Hippocampal formation (tissue), 2 donors: ENCODE data around the gene KMT2E.

Experiments
- DNase-seq, 2 donors: peaks; one replicate each; lab custom pipeline; 2025; lab: John Stamatoyannopoulos, UW

KMT2E gene

DNA sequence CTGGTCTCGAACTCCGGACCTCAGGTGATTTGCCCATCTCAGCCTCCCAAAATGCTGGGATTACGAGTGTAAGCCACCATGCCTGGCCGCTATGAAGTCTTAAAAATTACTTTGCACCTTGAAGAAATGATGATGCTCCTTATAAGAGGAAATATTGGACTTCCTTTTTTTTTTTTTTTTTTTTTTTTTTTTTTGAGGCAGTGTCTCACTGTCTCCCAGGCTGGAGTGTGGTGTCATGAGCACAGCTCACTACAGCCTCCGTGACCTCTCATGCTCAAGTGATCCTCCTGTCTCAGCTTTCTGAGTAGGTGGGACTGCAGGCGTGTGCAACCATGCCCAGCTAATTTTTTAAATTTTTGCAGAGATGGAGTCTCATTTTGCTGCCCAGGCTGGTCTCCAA, 65.3 kb downstream of the KMT2E start:
- no peak for DNase-seq

DNA sequence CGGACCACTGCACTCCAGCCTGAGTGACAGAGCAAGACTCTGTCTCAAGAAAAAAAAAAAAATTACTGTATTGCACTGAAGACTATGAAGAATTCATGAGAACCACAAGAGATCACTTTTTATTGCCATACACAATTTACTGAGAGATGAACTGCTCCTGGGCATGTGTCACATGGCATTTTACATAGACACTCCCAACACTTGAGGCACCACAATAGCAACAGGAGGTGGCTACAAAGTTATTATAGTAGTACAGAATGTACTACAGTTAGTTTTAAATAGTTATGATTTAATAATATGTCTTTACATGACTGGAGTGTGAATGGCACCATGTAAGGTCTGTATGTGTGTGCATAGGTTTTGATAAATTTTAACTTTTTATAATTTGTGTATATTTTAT, 70.6 kb downstream of the KMT2E start:
- DNase-seq: no peak

DNA sequence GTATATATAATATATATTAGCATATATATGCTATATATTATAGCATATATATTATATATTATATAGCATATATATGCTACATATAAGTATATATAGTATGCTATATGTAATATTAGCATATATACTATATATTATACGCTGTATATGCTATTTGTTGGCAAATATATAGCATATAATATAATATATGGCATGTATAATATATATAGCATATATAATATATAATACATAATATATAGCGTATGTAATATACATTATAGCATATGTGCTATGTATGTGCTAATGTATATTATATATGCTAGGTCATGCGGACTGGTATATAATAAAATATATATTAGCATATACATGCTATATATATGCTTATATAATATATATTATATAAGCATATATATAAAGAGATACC, 72.8 kb downstream of the KMT2E start:
- DNase-seq: no peak

DNA sequence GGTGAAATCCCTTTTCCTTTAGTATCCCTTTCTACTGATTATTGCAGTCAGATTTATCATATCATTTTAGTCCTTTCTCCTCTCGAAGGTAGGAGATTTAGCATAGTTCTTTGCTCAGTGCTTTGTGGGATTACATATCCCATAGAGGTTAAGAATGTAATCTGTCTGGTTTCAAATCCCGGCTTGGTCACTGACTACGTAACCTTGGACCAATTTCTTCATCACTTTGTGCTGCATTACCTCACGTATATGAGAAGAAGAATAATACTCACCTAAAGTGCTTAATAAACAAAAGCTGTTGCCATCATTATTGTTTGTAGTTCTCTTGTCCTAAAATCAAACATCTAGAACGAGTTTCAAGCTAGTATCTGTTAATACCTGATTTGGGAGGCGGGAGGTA, 74.0 kb downstream of the KMT2E start:
- DNase-seq: no peak

DNA sequence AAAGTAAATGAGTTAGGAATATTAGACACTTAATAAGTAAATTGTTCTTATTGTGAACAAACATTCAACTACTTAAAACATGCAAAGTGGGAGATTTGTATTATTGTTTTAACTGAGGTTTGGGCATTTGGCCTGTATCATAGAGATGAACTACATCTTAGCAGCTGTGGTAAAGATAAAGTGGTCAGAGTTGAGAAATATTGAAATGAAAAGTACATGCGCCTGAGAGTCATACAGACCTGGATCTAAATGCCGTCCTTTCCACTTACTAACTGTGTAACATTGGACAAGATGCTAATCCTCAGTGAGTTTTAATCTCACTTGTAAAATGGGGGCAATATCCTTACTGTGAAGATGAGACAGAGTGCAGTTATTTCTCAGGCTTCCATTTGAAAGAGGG, 74.5 kb downstream of the KMT2E start:
- DNase-seq: no peak

DNA sequence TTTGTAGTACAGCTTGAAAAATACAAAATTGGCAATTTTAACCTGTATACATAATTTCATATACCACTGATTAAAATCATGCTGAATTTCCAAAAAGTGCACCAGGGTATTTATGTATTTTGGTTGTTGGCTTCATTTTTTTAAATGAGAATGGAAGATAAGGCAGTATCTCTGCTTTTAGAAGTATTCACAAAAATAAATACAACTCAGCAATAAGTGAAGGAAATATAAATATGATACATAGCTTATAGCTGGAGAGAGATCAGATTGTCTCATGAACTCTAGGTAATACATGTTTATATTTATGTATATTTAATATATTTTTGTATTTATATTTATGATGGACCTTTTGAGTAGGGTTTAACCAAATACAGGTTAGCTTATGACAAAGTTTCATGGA, 81.0 kb downstream of the KMT2E start:
- no peak for DNase-seq

DNA sequence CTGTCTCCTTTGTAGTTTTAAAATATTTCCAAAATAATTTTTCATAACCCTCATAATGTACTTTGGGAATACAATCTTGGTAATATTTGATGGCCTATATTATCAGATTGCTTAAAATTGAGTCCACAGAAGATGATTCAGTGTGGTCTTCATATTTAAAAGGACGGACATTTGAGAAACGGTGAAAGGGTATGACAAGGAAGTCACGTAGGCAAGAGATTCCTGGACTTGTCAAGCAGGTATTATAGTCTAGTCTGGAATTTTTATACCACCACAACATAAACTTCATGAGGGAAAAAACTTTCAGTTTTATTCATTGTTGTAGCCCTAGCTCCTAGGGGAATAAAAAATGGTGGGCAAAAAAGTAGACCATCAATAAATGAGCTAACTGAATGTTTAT, 82.3 kb downstream of the KMT2E start:
- no peak for DNase-seq

DNA sequence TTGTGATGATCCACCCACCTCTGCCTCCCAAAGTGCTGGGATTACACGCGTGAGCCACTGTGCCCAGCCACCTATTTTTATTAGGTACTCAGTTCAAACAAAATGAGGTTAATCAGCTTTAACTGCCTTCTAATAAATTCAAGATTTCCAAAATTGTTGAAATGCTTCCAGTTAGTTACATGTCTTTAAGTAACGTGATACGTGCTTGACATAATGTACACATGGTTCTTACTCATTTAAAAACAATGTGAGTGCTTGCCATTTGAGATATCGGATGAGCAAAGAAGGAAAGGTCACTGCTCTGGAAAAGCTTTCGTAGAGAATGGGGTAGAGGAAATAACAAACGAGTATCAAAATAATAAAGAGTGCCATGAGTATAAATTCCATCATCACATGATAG, 83.6 kb downstream of the KMT2E start:
- DNase-seq: no peak

DNA sequence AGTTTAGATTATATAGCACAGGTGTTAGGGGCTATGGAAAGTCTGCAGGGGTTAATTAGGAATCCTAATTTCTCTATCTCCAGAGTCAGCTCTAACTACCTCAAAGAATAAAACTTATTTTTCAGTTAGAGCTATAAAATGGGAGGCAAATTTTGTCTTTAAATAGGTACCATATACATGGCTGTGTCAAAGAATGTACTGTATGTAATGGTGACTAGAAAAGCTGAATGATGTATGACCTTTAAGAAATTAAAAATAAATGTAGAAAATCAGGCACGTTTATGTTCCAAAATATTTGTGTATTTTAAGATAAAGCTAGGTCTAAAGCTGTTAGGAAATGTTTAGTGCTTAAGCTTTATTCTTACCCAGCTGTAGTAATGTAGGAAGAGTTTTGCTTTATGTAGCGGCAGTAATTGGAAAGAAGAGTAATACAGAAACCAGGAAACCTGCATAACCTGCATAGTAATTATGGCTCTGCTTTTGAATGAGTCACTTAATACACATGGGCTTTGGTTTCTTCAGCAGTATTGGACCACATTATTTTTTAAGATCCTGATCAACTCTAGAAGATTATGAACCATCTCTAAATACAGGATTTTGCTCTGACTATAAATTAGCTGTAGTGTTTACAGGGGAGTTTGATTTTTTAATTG, 85.0 kb downstream of the KMT2E start:
- DNase-seq: no peak

DNA sequence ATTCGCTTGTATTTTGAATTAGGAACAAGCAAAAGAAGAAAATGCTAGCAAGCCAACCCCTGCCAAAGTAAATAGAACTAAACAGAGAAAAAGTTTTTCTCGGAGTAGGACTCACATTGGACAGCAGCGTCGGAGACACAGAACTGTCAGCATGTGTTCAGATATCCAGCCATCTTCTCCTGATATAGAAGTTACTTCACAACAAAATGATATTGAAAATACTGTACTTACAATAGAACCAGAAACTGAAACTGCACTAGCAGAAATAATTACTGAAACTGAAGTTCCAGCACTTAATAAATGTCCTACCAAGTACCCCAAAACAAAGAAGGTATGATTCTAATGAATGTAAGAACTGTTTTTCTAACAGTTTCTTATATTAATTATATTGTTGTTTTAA, 87.9 kb downstream of the KMT2E start:
- no peak for DNase-seq

DNA sequence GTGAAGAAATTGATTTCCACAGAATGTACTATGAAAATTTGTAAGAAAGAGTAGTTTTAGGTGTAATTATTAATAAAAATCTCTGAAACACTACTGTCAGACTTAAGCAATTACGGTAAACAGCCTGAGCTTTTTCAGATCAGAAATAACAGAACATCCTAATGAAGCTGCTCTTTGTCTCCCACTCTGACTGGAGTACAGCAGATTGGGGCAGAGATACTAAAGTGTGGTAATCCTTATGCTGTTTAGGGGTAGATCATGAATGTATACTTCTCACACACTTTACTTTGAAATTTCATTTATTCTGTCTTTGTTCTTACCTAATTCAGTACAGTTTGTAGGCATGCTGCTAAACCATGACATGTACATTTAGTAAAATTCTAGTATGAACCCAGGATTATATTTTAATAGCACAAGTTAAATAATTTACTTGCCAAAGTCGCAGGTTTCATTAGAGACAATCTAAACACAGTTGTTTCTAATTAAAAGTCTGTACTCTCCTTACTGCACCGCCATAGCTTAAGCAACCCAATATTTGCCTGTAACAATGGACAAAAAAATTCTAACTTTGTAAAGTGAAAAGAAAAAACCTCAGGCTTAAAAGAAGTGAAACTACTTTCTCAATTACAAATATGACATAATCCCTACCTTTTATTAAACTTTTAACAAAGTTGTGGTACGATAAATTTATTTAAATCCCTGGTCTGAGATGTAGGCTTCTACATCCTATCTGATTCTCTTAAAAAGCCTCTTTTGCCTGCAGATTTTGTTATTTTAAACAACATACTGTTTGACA, 88.8 kb downstream of the KMT2E start:
- DNase-seq: no peak

DNA sequence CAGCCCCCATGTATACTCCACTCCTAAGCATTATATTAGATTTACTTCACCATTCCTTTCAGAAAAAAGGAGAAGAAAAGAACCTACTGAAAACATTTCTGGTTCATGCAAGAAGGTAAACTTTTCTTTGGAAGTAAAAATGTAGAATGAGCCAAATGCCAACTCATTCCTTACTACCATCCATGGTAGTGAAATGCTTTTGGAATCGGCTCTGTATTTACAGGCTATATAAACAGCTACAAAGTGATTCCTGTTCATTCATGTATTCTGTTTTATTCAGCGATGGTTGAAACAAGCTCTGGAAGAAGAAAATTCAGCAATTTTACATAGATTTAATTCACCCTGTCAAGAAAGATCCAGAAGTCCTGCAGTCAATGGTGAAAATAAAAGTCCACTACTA, 91.6 kb downstream of the KMT2E start:
- no peak for DNase-seq

DNA sequence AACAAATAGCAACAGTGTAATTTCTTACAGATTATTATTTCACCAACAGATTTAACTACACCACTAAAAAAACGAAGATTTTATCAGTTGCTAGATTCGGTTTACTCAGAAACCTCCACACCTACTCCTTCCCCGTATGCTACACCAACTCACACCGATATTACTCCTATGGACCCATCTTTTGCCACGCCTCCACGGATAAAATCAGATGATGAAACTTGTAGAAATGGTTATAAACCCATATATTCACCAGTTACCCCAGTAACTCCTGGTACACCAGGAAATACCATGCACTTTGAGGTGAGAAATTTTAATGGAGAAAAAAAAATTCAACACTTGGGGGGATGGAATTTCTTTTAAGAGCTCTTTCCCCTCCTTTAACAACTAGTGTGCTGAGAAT, 92.5 kb downstream of the KMT2E start:
- no peak for DNase-seq

DNA sequence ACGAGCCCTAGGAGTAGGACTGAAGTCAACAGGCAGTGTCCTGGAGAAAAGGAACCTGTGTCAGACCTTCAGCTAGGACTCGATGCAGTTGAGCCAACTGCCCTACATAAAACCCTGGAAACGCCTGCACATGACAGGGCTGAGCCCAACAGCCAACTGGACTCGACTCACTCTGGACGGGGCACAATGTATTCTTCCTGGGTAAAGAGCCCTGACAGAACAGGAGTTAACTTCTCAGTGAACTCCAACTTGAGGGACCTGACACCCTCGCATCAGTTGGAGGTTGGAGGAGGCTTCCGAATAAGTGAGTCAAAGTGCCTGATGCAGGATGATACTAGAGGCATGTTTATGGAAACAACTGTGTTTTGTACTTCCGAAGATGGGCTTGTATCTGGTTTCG, 93.5 kb downstream of the KMT2E start:
- DNase-seq: no peak

DNA sequence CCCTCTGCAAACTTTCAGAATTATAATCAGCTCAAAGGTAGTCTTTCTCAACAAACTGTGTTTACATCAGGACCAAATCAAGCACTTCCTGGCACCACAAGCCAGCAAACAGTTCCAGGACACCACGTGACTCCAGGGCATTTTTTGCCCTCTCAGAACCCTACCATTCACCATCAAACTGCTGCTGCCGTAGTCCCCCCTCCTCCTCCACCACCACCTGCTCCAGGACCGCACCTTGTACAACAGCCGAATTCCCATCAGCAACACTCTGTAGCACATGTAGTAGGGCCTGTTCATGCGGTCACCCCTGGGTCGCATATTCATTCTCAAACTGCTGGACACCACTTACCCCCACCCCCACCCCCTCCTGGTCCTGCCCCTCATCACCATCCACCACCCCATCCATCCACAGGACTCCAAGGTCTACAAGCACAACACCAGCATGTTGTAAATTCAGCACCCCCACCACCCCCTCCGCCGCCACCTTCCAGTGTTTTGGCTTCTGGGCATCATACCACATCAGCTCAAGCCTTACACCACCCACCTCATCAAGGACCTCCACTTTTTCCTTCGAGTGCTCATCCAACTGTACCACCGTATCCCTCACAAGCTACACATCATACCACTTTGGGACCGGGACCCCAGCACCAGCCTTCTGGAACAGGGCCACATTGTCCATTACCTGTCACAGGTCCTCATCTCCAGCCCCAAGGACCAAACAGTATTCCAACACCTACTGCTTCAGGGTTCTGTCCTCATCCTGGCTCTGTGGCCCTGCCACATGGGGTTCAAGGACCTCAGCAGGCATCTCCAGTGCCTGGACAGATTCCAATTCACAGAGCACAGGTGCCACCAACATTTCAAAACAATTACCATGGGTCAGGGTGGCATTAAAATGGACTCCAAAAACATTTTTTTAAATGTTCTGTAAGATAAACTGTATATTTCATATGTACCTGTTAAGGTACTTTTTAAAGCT, 98.7 kb downstream of the KMT2E start:
- no peak for DNase-seq

DNA sequence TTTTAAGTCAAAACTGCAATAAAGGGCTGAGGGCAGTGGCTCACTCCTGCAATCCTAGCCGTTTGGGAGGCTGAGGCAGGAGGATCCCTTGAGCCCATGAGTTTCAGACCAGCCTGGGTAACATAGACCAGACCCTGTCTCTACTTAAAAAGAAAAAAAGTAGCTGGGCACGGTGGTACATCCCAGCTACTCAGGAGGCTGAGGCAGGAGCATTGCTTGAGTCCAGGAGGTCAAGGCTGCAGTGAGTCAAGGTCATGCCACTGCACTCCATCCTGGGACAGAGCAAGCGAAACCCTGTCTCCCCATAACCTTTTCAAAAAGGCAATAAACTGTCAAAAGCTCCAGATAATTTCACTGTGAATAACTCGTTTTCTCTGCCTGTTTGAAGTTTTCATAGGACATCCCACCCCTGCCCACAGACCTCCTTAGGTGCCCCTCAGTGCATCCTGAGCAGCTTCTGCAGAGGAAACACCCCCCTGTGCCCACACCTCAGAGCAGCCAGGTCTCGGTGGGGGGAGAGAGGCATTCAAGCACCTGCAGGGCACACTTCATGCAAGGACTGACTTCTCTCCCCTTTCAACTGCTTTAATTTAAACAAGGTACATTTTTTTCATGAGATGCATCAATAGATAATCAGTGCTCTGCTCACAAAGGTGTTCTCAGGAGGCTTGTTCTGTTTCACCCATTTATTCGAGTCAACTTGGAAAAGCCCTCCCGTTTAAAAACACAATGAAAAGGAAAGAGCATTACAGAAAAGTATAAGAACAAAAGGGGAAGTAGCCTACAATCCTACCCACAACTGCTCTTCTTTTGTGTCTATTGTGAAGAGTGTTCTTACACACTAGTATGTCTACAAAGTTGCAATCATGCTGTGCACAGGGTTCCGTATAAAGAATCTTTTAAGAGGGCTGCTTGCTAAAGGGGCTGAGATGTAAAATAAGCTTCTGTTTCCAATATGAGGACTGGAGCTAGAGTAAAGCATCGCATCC, 104.9 kb downstream of the KMT2E start:
- no peak for DNase-seq

DNA sequence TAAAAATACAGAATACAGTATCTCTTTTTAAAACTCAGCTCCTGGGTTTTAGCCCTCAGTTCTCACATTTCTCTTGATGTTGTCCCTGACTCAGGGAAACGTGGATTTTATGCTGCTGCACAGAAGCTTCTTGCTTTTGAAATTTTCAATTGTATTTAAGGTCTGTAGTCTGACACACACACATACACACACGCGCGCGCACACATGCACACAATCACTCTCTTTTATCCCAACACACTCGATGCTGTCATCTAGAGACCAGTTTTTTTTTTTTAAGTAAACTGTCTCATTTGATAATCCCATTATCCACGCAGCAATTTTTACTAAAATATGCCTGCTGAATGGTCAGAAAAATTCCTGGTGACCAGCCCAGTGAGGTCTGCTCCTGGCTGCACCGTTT, 108.6 kb downstream of the KMT2E start:
- peak in 1 of 2 donors; percentile 22 for DNase-seq

DNA sequence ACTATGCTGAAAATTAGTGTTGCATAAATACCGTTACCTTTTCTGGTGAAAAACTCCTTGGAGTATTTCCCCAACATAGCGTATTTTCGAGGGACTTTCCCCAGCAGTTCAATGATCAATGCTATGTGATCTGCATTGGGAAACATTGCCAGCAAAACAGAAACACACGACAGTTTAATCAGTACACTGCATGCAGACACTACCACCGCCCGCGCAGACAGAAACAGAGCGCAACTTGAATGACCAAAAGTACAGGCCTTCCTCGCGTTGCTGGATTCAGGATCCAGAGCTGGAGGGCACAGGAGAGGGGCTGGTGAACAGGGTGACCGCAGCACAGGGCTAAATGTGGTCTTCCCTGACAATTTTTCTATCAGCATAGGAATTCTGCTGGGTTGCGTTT, 111.7 kb downstream of the KMT2E start:
- no peak for DNase-seq

DNA sequence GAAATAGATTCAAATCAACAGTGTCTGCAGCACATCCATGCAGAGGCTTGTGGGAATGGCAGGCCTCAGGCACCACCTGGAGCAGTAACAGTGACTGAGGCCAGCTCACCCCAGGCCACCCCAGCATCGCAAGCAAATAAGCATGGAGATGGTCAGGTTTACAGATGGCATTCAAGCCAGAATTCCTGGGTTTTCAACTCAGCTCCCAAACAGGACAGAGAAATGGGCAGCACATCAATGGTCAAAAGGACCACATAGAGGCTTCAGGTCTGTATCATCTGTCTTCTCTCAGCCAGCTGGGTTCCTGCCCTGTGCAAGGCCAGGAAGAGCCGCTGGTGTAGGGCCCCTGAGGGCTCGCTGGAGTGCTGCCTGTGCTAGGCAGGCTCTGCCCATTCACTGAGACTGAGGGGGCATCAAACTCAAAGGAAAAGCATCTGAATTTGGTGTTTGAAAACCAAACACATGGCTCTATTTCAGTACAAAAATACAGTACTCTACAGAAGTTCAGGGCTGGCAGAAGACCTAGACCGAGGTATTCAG, 112.5 kb downstream of the KMT2E start:
- DNase-seq: no peak

DNA sequence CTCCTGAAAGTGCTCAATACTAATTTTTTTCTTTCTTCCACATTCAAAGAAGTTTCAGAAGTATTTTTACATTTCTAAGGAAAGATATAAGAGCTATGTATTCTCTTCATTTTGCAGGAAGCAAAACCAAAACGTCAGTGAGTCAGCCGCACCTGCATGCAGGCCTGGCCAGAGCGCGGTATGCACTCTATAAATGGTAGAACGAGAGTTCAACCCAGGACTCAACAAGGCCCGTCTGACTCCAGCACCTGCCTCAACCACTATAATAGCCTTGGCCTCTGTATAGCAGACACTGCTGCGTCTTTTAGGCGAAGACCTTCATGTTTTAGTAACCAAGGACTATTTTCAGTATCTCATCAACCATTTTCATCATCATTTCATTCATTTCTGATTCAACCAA, 113.2 kb downstream of the KMT2E start:
- no peak for DNase-seq

DNA sequence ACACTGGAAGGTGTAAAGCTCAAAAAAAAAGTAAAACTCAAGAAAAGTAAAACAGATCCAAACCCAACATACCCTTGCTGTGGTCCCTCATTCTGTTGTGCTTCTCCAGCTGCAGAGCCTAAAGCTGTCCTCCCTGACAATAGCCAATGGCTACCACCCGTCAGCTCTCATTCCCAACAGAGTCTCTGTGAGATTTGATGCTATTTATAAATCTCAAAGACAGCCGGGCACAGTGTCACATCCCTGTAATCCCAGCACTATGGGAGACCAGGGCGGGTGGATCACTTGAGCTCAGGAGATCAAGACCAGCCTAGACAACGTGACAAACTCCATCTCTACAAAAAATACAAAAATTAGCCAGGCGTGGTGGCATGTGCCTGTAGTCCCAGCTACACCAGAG, 116.0 kb downstream of the KMT2E start:
- peak in 1 of 2 donors; percentile 52 for DNase-seq
